SK-N-MC (cell line): Measurements from ENCODE around the gene OR51G2.

Experiments
- EZH2 ChIP-seq: fragments of 200-600 bp; sonication (generic); IDR thresholded peaks from one replicate; pipeline ENCODE4 v1.6.1; 2017; ENCODE audit warnings: antibody characterized with exemption
- FOXP2 ChIP-seq: optimal IDR thresholded peaks from 2 replicates; pipeline ENCODE3; 2011; ENCODE audit warnings: mild to moderate bottlenecking, moderate library complexity; ENCODE audit not compliant: insufficient read depth; ENCODE audit errors: extremely low read length, control extremely low read depth
- POLR2AphosphoS5 ChIP-seq: IDR thresholded peaks from 2 replicates; pipeline ENCODE4 v1.6.1; 2012; ENCODE audit warnings: mild to moderate bottlenecking, low read depth, low read length, borderline replicate concordance

GRCh38 chr11:4884361-4884760, 34.8 kb downstream of the OR51G2 start:
- no peak for TF ChIP-seq POLR2AphosphoS5
- TF ChIP-seq EZH2, result no peak
- no peak for TF ChIP-seq FOXP2
